ENCODE measurements around the gene CD33.

CD33 gene

DNA sequence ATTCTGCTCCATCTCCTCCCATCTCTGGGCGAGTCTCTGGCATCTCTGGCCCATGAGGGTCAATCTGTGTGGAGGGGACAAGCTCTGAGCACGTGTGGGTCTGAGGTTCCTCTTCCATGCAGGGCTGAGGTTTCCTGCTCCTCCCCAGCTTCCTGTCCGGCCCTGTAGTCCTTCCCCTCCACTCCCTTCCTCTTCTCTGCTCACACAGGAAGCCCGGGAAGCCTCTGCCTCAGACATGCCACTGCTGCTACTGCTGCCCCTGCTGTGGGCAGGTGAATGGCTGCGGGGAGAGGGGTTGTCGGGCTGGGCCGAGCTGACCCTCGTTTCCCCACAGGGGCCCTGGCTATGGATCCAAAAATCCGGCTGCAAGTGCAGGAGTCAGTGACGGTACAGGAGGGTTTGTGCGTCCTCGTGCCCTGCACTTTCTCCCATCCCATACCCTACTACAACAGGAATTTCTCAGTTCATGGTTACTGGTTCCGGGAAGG, 14.0 kb upstream of the CD33 start:
- peak; percentile 95 for DNase-seq

DNA sequence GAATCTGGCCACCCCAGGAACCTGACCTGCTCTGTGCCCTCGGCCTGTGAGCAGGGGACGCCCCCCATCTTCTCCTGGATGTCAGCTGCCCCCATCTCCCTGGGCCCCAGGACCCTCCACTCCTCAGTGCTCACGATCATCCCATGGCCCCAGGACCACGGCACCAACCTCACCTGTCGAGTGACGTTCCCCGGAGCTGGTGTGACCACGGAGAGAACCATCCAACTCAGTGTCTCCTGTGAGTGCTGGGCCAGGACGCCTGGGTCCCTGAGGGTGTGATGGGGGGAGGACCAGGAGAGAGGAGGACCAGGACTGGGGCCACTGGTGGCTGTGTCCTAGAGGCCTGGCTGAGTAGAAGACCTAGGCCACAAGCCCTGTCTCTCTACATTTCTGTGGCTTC, 13.0 kb upstream of the CD33 start:
- no peak for DNase-seq

DNA sequence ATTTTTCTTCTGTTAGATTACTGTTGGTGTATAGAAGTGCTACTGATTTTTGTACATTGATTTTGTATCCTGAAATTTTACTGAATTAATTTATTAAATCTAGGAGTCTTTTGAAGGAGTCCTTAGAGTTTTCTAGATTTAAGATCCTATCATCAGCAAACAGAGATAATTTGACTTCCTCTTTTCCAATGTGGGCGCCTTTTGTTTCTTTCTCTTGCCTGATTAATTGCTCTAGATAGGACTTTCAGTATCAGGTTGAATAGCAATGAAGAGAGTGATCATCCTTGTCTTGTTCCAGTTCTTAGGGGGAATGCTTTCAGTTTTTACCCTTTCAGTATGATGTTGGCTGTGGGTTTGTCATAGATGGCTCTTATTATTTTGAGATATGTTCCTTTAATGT, 5.6 kb upstream of the CD33 start:
- peak; percentile 70 for DNase-seq

DNA sequence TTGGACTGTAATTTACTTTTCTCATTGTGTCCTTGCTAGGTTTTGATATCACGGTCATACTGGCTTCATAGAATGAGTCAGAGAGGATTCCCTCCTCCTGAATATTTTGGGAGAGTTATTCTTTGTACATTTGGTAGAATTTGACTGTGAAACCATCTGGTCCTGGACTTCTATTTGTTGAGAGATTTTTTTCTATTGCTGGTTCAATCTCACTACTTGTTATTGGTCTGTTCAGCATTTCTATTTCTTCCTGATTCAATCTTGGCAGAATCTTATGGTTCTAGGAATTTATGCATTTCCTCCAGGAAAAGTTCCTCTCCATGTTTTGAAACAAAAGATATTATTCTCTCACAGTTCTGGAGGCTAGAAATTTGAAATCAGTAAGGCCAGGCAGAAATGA, 4.9 kb upstream of the CD33 start:
- no peak for DNase-seq

DNA sequence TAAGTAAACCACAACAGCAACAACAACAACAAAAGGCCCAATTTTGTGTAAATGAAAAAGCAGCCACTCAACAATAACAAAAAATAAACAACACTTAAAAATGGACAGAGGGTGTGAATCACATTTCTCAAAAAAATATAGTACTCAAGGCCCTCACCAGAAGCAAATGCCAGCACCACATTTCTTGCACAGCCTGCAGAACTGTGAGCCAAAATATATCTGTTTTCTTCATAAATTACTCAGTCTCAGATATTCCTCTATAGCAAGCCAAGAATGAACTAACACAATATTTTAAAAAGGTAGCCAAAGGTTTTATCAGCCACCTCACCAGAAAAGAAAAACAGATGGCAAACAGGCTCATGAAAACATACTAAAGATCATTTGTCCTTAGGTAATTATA, 3.9 kb upstream of the CD33 start:
- no peak for DNase-seq

DNA sequence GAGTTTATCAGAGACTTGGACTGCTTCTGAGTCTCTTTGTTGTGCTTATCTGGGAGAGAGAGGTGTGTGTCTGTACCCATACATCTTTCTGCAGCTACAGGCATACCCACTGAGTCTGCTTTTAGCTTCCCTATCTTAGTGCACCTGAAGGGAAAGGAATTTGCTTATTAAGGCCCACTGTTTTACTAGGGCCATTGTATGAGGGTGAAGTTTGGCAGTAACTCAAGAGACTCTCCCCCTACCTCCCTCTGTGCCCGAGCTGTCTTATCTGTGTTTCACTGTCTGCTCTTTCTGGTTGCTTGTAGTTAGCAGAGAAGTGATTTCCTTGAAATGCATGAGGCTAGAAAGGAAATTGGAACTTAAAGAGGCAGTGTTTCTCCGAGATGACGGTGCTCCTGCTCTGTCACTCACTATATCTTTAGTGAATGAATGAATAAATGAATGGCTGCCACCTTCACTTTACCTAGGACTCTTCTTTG, 678 bp upstream of the CD33 start:
- DNase-seq: no peak

DNA sequence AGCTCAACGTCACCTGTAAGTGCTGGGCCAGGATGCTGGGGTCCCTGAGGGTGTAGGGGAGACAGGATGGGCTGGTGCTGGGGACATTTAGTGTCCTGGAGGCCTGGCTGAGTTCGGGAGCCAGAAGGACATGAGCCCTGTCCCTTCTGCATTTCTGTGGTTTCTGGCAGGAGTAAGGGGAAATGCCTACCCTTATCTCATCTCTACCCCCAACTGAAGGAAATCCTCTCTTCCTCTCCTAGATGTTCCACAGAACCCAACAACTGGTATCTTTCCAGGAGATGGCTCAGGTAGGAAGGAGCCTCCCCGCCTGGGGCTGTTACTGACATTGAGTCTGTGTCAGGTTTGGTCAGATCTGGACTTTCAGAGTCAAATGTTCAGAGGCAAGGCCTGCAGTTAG, 1.2 kb downstream of the CD33 start:
- peak; percentile 32 for DNase-seq

DNA sequence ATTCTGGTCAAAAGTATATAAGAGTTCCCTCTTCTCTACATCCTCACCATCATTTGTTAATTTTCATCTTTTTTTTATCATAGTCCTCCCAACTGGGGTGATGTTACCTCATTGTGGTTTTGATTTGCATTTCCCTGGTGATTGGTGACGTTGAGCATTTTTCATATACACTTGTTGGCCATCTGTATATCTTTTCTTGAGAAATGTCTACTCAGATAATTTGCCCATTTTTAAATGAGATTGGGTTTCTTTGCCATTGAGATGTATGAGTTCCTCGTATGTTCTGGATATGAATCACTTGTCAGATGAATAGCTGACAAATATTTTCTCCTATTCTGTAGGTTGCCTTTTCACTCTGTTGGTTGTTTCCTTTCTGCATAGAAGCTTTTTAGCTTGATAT, 2.4 kb downstream of the CD33 start:
- DNase-seq: no peak

DNA sequence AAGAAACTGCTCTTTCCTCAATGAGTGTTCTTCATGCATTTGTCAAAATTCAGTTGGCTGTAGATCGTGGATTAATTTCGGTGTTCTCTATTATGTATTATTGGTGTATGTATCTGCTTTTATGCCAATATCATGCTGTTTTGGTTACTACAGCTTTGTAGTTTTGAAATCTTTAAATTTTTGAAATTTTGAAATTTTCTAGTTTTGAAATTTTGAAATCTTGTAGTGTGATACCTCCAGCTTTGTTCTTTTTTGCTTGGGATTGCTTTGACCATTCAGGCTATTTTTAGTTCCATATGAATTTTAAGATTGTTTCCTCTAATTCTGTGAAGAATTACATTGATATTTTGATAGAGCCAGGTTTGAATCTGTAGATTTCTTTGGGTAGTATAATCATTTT, 3.1 kb downstream of the CD33 start:
- no peak for DNase-seq

DNA sequence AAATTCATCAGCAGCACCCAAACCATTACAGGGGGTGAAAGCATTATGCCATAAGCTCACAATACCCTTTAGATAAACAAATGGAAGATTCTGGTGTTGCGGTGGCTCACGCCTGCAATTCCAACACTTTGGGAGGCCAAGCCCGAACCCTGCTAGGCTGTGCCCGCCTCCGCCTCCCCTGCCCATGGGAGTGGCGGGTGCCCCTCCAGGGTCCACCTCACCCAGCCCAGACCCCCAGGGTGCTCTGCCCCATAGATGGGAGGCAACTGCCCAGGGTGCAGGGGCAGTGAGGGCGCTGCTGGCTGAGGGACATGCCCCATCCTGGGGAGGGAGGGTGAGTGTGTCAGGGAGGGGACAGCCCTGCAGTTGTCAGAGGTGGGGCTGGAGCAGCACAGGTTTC, 16.0 kb downstream of the CD33 start:
- DNase-seq: no peak

DNA sequence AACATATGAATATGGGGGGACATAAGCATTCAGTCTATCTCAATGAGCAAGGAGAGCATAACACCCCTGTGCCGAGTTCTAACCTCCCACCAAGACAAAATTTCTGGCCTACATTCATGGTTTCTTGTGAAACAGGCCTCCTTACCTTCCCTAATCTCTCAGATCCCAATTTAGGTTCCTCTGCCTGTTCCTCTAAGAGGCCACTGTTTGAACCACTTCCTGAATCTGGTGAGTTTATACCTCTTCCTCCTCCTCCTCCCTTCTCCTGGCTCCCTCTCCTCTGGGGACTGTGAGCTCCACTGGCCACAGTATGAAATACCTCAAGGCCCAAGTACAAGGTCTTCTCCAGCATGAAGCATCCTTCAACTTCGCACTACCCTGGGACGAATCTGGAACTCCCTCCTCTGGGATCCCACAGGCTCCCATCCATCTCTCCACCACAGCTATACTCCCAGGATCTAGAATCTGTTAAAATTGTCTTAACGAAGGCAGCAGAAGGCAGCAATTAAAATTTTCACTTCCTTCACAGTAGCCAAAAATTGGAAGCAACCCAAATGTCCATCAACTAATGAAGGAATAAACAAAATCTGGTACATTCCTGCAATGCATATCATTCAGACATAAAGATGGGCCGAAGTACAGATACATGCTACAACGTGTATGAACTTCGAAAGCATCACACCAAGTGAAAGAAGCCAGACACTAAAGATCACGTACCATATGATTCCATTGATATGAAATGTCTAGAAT, 18.2 kb downstream of the CD33 start:
- peak; percentile 94 for DNase-seq

DNA sequence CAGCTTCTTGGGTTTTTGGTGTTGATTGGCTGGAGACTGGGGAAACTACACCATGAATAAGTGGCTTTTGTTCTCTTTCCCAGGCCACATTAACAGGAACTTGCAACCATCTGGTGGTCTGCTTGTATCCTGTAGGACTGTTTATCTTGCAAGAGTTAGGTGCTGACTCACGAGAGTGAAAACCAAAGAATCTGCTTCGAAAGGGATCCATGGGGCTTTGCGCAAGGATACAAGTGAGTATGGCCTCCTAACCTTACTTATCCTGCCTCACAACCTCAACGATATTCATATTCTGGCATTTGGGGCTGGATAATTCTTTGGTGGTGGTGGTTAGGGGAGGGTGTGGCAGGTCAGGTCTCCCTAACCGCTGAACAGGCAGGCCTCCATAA, 21.3 kb downstream of the CD33 start:
- DNase-seq: peak; percentile 100

DNA sequence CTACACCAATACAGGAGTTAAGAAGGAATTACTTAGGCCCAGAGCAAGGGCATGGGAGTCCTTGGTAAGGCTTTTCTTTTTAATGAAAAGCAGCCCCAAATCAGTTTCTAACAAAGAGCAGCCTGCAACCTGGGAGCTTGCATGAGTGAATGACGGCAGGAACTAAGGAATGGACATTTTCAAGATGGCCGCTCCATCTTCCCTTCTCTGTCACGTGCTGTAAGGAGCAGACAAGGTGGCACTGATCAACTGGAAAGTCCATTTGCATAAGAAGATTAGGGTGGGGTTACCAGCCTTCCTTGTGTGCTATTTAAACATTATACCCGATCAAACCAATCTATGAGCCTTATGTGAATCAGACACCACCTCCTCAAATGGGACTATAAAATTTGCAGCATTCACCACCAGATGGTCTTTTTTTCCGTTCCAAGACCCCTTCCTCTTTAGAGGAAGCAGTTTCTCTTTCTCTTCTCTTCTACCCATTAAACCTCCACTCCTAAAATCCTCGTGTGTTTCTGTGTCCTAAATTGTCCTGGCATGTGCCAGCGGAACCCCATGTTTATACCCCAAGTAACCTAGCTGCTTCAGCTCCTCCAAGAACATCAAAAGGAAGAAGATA, 23.2 kb downstream of the CD33 start:
- DNase-seq: peak; percentile 33

DNA sequence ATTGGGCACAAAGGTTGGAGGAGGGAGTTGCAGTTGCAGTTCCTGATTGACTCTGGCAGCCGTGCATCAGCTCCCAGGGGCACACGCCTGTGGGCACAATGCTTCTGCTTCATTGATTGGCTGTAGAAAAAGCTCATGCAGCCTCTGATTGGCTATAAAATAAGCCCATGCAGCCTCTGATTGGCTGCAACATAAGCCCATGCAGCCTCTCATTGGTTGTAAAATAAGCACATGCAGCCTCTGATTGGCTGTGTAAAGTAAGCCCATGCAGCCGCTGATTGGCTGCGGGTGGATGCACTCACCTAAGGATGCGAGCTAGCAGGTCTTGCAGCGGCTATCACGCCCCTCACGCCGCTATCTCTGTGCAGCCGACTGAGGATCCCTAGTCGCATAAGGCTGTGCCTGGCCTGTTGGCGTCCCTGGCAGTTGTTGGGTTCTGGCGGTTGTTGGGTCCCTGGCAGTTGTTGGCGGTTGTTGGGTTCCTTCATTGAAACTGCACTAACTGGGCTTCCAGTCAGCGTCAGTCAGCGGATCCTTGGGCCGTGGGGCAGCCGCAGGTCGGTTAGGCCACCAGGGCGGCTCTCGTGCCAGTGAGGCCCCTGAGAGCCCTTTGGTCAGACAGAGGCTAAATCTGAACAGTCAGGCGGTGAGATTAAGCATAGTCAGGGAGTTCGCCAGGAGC, 26.0 kb downstream of the CD33 start, which contains the start of gene SIGLECL1:
Gene SIGLECL1, plus strand, starts transcription at position 295 of the 682 bp plus-strand sequence. CDS start 12,993 bp downstream, outside the sequence.
- no peak for DNase-seq

DNA sequence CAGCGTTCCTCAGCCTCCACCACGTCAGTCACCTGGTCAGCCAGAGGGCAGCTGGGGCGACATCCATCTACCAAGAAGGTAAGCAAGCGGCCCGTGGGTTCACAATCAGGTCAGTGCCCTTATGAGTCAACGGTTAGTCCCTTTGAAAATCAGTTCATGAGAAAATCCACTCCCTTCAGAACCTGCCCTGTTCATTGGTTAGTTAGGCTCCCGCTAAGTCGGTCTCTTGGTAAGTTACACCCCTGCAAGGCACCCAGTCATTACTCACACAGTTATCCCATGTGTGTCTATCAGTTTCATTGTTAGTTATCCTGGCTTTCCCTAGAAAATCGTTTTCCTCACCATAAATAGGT, 26.6 kb downstream of the CD33 start:
- DNase-seq: no peak

DNA sequence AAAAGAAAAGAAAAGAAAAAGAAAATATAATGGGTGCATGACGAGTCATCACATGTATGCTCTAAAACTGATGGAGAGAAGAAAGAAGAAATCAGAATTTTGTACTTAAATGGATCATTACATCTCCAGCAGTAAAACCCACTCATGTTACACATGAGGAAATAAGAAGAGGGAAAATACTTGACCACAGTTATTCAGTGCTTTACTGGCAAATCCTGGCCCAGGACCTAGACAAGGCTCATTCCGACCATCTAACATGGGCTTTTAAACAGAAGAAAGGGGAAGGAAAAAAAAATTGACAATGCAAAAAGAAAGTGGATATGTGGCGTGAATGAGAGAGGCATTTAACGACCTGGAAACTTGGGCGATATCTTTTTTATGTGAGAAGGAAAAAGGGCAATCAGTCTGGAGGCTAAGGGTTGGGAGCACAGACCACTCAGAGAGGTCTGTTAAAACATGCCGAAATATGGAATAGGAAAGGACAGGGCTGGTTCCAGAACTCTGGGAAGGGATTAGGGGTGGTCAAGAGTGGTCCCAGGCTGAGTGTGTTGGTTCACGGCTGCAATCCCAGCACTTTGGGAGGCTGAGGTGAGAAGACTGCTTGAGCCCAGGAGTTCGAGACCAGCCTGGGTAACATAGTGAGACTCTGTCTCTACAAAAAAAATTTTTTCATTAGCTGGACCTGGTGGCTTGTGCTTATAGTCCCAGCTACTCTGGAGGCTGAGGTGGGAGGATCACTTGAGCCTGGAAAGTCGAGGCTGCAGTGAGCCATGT, 27.6 kb downstream of the CD33 start:
- DNase-seq: peak; percentile 34

DNA sequence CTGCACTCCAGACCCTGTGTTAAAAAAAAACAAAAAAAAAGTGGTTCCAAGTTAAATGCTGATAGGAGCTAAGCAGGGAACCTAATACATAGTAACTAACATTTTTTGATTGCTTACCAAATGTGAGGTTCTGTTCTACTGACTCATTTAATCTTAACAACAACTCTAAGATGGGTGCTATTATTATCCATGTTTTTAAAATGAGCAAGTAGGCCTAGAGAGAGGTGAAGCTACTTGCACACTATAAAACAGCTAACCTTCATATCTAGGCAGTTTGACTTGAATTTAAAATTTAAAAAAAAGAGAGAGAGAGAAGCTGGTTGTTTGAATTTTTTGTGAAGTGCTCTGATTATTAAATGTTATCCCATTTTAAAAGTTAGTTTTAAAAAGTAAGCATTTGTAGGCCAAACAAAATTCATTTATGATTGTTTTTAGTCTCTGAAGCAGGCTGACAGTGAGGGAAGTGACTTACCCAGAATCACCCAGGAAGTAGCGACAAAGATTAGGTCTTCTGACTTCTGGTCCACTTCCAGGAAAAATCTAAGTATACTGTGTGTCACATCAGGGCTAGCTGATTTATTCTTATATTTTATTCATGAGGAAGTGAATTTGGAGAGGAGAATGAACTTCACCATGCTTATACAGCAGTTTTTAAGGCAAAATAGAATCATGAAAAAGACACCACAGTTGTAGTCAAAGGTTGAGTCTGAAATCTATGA, 28.4 kb downstream of the CD33 start:
- DNase-seq: peak; percentile 56

DNA sequence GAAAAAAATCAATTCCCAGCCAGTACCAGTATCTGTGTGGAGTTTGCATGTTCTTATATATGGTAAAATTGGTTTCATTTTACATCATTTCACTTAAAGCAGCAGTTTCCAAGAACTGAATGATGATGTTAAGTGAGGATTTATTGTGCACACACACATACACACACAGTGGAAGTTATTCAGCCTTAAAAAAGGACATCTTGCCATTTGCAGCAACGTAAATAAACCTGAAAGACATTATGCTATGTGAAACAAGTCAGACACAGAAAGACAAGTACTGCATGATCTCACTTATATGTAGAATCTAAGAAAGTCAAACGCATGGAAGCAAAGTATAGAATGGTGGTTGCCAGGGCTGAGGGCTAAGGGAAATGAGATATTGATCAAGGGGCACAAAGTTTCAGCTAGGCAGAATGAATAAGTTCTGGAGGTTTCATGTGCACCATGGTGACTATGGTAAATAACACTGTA, 31.3 kb downstream of the CD33 start:
- no peak for DNase-seq

DNA sequence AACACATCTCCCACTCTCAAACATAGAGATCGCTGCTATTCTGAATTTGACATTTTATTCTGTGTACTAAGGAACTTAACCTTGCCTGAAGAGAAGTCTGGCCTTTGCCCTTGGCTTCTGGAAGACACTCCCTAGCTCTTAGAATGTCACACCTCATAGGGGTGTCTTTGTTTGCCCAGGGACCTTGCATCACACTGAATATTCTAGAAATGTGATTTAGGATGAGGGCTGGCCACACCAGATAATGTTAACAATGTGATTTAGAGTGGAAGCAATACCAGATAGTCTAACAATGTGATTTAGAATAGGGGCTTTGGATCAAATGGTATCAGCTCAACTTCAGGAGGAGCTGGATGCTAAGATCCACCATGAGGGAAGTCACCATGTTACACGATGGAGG, 32.6 kb downstream of the CD33 start:
- no peak for DNase-seq

DNA sequence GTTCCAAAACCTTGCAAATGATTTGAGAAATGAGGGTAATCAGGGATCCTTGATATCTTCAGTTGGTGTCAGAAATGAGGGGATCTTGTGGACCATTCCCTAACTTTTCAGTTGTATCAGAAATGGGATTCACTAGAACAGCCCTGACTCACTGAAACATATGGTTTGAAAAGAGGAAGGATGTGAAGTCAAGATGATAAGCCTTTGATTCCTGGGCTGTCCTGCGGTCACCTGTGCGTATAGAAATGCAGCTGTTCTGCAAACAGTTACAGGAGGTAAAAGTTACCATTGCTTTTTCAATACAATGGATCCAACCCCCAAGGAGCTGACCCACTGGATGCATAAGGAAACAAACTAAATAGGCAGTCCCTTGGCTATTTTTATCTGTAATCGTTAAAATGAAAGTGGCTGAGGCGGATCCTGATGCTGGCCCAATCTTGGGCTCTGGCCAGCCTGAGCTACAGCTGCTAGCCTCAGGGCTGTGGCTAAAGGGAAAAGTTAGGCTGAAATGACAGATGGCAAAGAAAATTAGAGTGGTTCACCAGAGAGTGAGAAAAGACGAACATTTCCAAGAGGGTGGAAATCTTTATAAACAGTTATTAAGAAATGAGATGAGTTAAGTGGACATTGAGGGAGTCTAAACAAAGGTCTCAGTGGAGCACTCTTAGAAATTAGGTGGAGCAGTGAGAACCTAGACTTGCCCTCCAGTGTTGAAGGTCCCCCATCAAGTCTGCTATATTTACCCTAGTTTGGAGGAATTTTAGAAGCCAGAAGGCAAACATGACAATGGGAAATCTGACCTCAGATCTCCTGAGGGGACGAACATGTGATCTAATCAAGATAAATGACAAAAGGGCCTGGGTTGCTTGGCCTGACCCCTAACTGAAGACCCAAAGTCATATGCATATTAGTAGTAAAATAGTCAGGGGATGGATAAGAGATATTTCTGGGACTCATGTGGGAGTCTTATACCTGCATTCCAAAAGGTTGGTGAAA, 33.6 kb downstream of the CD33 start:
- peak; percentile 95 for DNase-seq

Measured in MV-4-11 (cell line).